HepG2 (cell line): ENCODE results near the gene CMTM1. TPM values are rescaled to one million over a fixed set of nuclear protein-coding genes. Genes with fewer than 3 reads are reported as not detected.

ENCODE experiments used
- DPF2 ChIP-seq: sonication (generic); formaldehyde crosslinking; IDR thresholded peaks from 2 replicates; pipeline ENCODE4 v1.4.0; 2020; ENCODE audit warnings: mild to moderate bottlenecking, low read depth, missing genetic modification reagents, borderline replicate concordance
- HMGXB4 ChIP-seq, 2 experiments: sonication (generic) in 1 of 2; formaldehyde crosslinking in 1 of 2; IDR thresholded peaks; 2 replicates each; pipeline versions ENCODE4 v1.4.0 to v1.6.1; 2018 to 2020; ENCODE audit warnings: missing genetic modification reagents in 2 of 2, borderline replicate concordance in 1 of 2, low read depth in 1 of 2, mild to moderate bottlenecking in 1 of 2, missing biosample characterization in 1 of 2
- KAT7 ChIP-seq: IDR thresholded peaks from 2 replicates; pipeline ENCODE4 v1.6.1; 2018; ENCODE audit warnings: borderline replicate concordance, missing compliant biosample characterization
- KIAA2018 ChIP-seq: sonication (generic); formaldehyde crosslinking; IDR thresholded peaks from 2 replicates; pipeline ENCODE4 v1.5.0; 2020; ENCODE audit warnings: mild to moderate bottlenecking, missing genetic modification reagents, borderline replicate concordance
- PAX8 ChIP-seq: sonication (generic); formaldehyde crosslinking; IDR thresholded peaks from 2 replicates; pipeline ENCODE4 v1.8.0; 2022; ENCODE audit warnings: mild to moderate bottlenecking, missing genetic modification reagents, borderline replicate concordance
- PHF8 ChIP-seq: sonication (generic); formaldehyde crosslinking; IDR thresholded peaks from 2 replicates; pipeline ENCODE4 v1.5.0; 2020; ENCODE audit warnings: missing genetic modification reagents
- RFX3 ChIP-seq: IDR thresholded peaks from 2 replicates; pipeline ENCODE4 v1.6.1; 2016; ENCODE audit warnings: missing biosample characterization, missing genetic modification reagents
- SOX6 ChIP-seq, 2 experiments: fragments of 450-650 bp in 1 of 2; sonication (generic) in 1 of 2; formaldehyde crosslinking in 1 of 2; IDR thresholded peaks; 2 replicates each; pipeline versions ENCODE4 v1.4.0 to v1.6.1; 2017 to 2020; ENCODE audit warnings: antibody characterized with exemption in 1 of 2, mild to moderate bottlenecking in 1 of 2, missing genetic modification reagents in 1 of 2
- SPEN ChIP-seq: sonication (generic); formaldehyde crosslinking; IDR thresholded peaks from 2 replicates; pipeline ENCODE4 v1.5.1; 2020; ENCODE audit warnings: low read depth, mild to moderate bottlenecking, missing genetic modification reagents
- ZMAT3 ChIP-seq: sonication (generic); formaldehyde crosslinking; conservative IDR thresholded peaks from 2 replicates; pipeline ENCODE4 v1.7.0; 2021; ENCODE audit warnings: missing genetic modification reagents
- ZNF33B ChIP-seq: sonication (generic); formaldehyde crosslinking; IDR thresholded peaks from 2 replicates; pipeline ENCODE4 v1.5.1; 2020; ENCODE audit warnings: mild to moderate bottlenecking, missing genetic modification reagents
- ZNF580 ChIP-seq: IDR thresholded peaks from 2 replicates; pipeline ENCODE4 v1.6.1; 2016; ENCODE audit warnings: low read depth, borderline replicate concordance
- ZNF777 ChIP-seq: sonication (generic); formaldehyde crosslinking; IDR thresholded peaks from 2 replicates; pipeline ENCODE4 v1.4.0; 2020; ENCODE audit warnings: missing genetic modification reagents
- ZNF883 ChIP-seq: sonication (generic); formaldehyde crosslinking; IDR thresholded peaks from 2 replicates; pipeline ENCODE4 v1.5.1; 2020; ENCODE audit warnings: mild to moderate bottlenecking, missing genetic modification reagents; ENCODE audit errors: not compliant biosample characterization
- polyA plus RNA-seq, 8 experiments: library from polyadenylated mRNA; depleted of rRNA in 3 of 8; stranded (reverse) in 7 of 8; unstranded in 1 of 8; fragments of >200 nt; fragmentation: Illumina TruSeq in 4 of 8; extraction: Trizol in 4 of 8; gene quantifications; 2 replicates each; pipeline versions ENCODE4 v1.2.1 to v1.2.3, GENCODE V29; 2011 to 2016; ENCODE audit warnings: low read depth in 4 of 8, missing spikeins in 1 of 8, mixed read lengths in 1 of 8; ENCODE audit not compliant: insufficient read depth in 1 of 8
- total RNA-seq, 5 experiments: library from RNA; depleted of rRNA; stranded (reverse); fragments of >200 nt; fragmentation: Illumina TruSeq; extraction: Trizol; gene quantifications; 2 replicates each; pipeline ENCODE4 v1.2.3, GENCODE V29; 2016; ENCODE audit warnings: low read depth in 1 of 5

Gene CMTM1
- total and polyA plus RNA-seq, 2 of the 13 experiments (the other 11 are each of a cell fraction or from before 2014, with no cell fraction given): 1.7 to 2.9 TPM

GRCh38 chr16:66604376-66605176 is 38.3 kb downstream of the CMTM1 start, which contains the start of gene CMTM3 (continued):
- TF ChIP-seq DPF2 (0 out of 2 replicates have a peak, but pooled peaks have one; percentile 10), ZNF777 (CRISPR knock-in tag) (peak; percentile 96), ZNF33B (CRISPR knock-in tag) (peak; percentile 67; the same call in 1 of the 2 replicates), KIAA2018 (CRISPR knock-in tag) (no peak), PAX8 (CRISPR knock-in tag) (0 out of 2 replicates have a peak, but pooled peaks have one; percentile 62), SPEN (CRISPR knock-in tag) (0 out of 2 replicates have a peak, but pooled peaks have one; percentile 19), KAT7 (CRISPR knock-in tag) (peak; percentile 45; the same call in 1 of the 2 replicates), HMGXB4 (CRISPR knock-in tag; IDR thresholded peaks at IDR 0.05; ENCODE audit: borderline replicate concordance in 1 of 2, low read depth in 1 of 2) (peak; percentile 94 to 97; a peak in 3 of 4 replicates), SOX6 (IDR thresholded peaks at IDR 0.05) (no peak), SOX6 (CRISPR knock-in tag; IDR thresholded peaks at IDR 0.05) (0 out of 2 replicates have a peak, but pooled peaks have one; percentile 5), ZNF580 (CRISPR knock-in tag) (0 out of 2 replicates have a peak, but pooled peaks have one; percentile 16), ZNF883 (CRISPR knock-in tag) (peak; percentile 59), RFX3 (CRISPR knock-in tag) (no peak), ZMAT3 (CRISPR knock-in tag) (0 out of 2 replicates have a peak, but pooled peaks have one; percentile 70), PHF8 (peak; percentile 78)
